Mesenchymal stem cell (in vitro differentiated cells and primary cell): ENCODE measurements around the gene CEP112.

ENCODE experiments used
- DNase-seq: peaks from one replicate; pipeline ENCODE4 v3.0.0-alpha.2; 2013
- H2AFZ ChIP-seq: one replicate; pipeline ENCODE4 v1.6.1; 2013; ENCODE audit warnings: low read depth, mild to moderate bottlenecking, control low read depth, inconsistent platforms, low read length, moderate library complexity
- H2AK5ac ChIP-seq: 2 replicates; pipeline ENCODE4 v1.6.1; 2013; ENCODE audit warnings: low read length, moderate library complexity, mild to moderate bottlenecking, inconsistent platforms; ENCODE audit not compliant: severe bottlenecking
- H2BK120ac ChIP-seq: one replicate; pipeline ENCODE4 v1.6.1; 2013; ENCODE audit warnings: low read depth, mild to moderate bottlenecking, inconsistent platforms, low read length, moderate library complexity
- H2BK12ac ChIP-seq, 2 experiments: one replicate each; pipeline ENCODE4 v1.6.1; 2013; ENCODE audit warnings: inconsistent platforms in 2 of 2, low read length in 2 of 2, mild to moderate bottlenecking in 2 of 2, moderate library complexity in 2 of 2, control low read depth in 1 of 2
- H2BK15ac ChIP-seq: one replicate; pipeline ENCODE4 v1.6.1; 2013; ENCODE audit warnings: mild to moderate bottlenecking, low read depth, inconsistent platforms; ENCODE audit not compliant: poor library complexity, severe bottlenecking
- H2BK5ac ChIP-seq: 2 replicates; pipeline ENCODE4 v1.6.1; 2013; ENCODE audit warnings: low read depth, mild to moderate bottlenecking, low read length, control low read depth, inconsistent platforms; ENCODE audit not compliant: poor library complexity, severe bottlenecking
- H3K14ac ChIP-seq, 2 experiments: one replicate each; pipeline ENCODE4 v1.6.1; 2013; ENCODE audit warnings: inconsistent platforms in 2 of 2, low read length in 2 of 2, control low read depth in 1 of 2, mild to moderate bottlenecking in 1 of 2, moderate library complexity in 1 of 2
- H3K18ac ChIP-seq, 2 experiments: one replicate each; pipeline ENCODE4 v1.6.1; 2013; ENCODE audit warnings: inconsistent platforms in 2 of 2, low read length in 2 of 2, control low read depth in 1 of 2, low read depth in 1 of 2, mild to moderate bottlenecking in 1 of 2
- H3K23ac ChIP-seq, 2 experiments: one replicate each; pipeline ENCODE4 v1.6.1; 2013; ENCODE audit warnings: inconsistent platforms in 2 of 2, low read length in 2 of 2, mild to moderate bottlenecking in 2 of 2, moderate library complexity in 2 of 2, control low read depth in 1 of 2
- H3K27ac ChIP-seq: 2 replicates; pipeline ENCODE4 v1.5.1; 2013; ENCODE audit warnings: mild to moderate bottlenecking, moderate library complexity, low read length, control low read depth, inconsistent platforms; ENCODE audit not compliant: poor library complexity, severe bottlenecking
- H3K27me3 ChIP-seq, 2 experiments: 2 replicates each; pipeline versions ENCODE4 v1.6.1 to v1.7.0; 2013; ENCODE audit warnings: low read length in 2 of 2, mild to moderate bottlenecking in 2 of 2, moderate library complexity in 2 of 2, control low read depth in 1 of 2, inconsistent platforms in 1 of 2; ENCODE audit not compliant: control insufficient read depth in 1 of 2, insufficient read depth in 1 of 2
- H3K36me3 ChIP-seq, 2 experiments: 2 replicates each; pipeline versions ENCODE4 v1.6.1 to v1.7.0; 2013; ENCODE audit warnings: low read length in 2 of 2, control low read depth in 1 of 2, inconsistent platforms in 1 of 2, low read depth in 1 of 2, mild to moderate bottlenecking in 1 of 2; ENCODE audit not compliant: insufficient read depth in 2 of 2, control insufficient read depth in 1 of 2
- H3K4ac ChIP-seq, 2 experiments: one replicate each; pipeline ENCODE4 v1.6.1; 2013; ENCODE audit warnings: inconsistent platforms in 2 of 2, low read length in 2 of 2, mild to moderate bottlenecking in 2 of 2, moderate library complexity in 2 of 2, control low read depth in 1 of 2, low read depth in 1 of 2
- H3K4me1 ChIP-seq: 2 replicates; pipeline ENCODE4 v1.6.1; 2013; ENCODE audit warnings: low read depth, low read length, control low read depth; ENCODE audit not compliant: control insufficient read depth, insufficient read depth
- H3K4me2 ChIP-seq: 2 replicates; pipeline ENCODE4 v1.6.1; 2013; ENCODE audit warnings: low read length, mild to moderate bottlenecking, inconsistent platforms; ENCODE audit not compliant: poor library complexity, severe bottlenecking
- H3K4me3 ChIP-seq, 2 experiments: 2 replicates each; pipeline versions ENCODE4 v1.5.1 to v1.7.0; 2013; ENCODE audit warnings: low read length in 2 of 2, mild to moderate bottlenecking in 2 of 2, control low read depth in 1 of 2, low read depth in 1 of 2; ENCODE audit not compliant: insufficient read depth in 1 of 2
- H3K79me1 ChIP-seq: replicated peaks from 2 replicates; pipeline ENCODE4 v1.6.1; 2013; ENCODE audit warnings: mild to moderate bottlenecking, control low read depth, low read length, inconsistent platforms; ENCODE audit not compliant: poor library complexity, severe bottlenecking
- H3K9ac ChIP-seq: 2 replicates; pipeline ENCODE4 v1.7.0; 2013; ENCODE audit warnings: mild to moderate bottlenecking, low read length, moderate library complexity
- H3K9me3 ChIP-seq: 2 replicates; pipeline ENCODE4 v1.7.0; 2013; ENCODE audit warnings: mild to moderate bottlenecking, low read length; ENCODE audit not compliant: control insufficient read depth
- H4K8ac ChIP-seq: one replicate; pipeline ENCODE4 v1.6.1; 2013; ENCODE audit warnings: inconsistent platforms, mild to moderate bottlenecking, low read length, moderate library complexity
- H4K91ac ChIP-seq: one replicate; pipeline ENCODE4 v1.6.1; 2013; ENCODE audit warnings: mild to moderate bottlenecking, low read length, inconsistent platforms
- WGBS: methylation state at CpG from one replicate; pipeline ENCODE4 v1.1.7; 2013; ENCODE audit warnings: mixed read lengths; 5-methylcytosine and 5-hydroxymethylcytosine counted together

The CEP112 gene

GRCh38 chr17:65820306-65820705, 371.6 kb downstream of the CEP112 start:
- no peak overlapping the region for H3K27ac ChIP-seq
- no peak overlapping the region for H3K4me3 ChIP-seq
- H4K8ac ChIP-seq = no peak overlapping the region
- no peak overlapping the region for H3K18ac ChIP-seq
- H2BK5ac ChIP-seq = no peak overlapping the region
- H3K14ac ChIP-seq = no peak overlapping the region
- no peaks in the 10 kb centered on the region for H3K79me1 ChIP-seq
- H3K4me1 ChIP-seq = no peaks in the 10 kb centered on the region
- no peak overlapping the region for H2AK5ac ChIP-seq
- no peak overlapping the region for H3K23ac ChIP-seq
- H3K4ac ChIP-seq = no peak overlapping the region
- H3K9me3 ChIP-seq = no peaks in the 10 kb centered on the region
- no peak overlapping the region for H2AFZ ChIP-seq
- H2BK15ac ChIP-seq = no peak overlapping the region
- H3K36me3 ChIP-seq = no peaks in the 10 kb centered on the region
- no peak overlapping the region for H3K9ac ChIP-seq
- DNase-seq = no peak
- H2BK12ac ChIP-seq = no peak overlapping the region
- H4K91ac ChIP-seq = no peak overlapping the region
- no CpG with 5 or more reads among the region's 1 CpG for WGBS
- H2BK120ac ChIP-seq = no peak overlapping the region
- H3K4me2 ChIP-seq = no peak overlapping the region
- H3K27me3 ChIP-seq = no peaks in the 10 kb centered on the region

GRCh38 chr17:65819810-65820209, 372.1 kb downstream of the CEP112 start:
- Histone ChIP-seq H3K9ac (no peak overlapping the region), H3K4me1 (no peaks in the 10 kb centered on the region), H3K36me3 (no peaks in the 10 kb centered on the region), H3K4me2 (no peak overlapping the region), H3K14ac (no peak overlapping the region), H4K8ac (no peak overlapping the region), H3K27me3 (no peaks in the 10 kb centered on the region), H4K91ac (no peak overlapping the region), H3K4ac (no peak overlapping the region), H2AK5ac (no peak overlapping the region), H3K79me1 (no peaks in the 10 kb centered on the region), H2AFZ (no peak overlapping the region), H3K27ac (no peak overlapping the region), H3K23ac (no peak overlapping the region), H2BK5ac (no peak overlapping the region), H3K9me3 (no peaks in the 10 kb centered on the region), H2BK120ac (no peak overlapping the region), H2BK15ac (no peak overlapping the region), H3K4me3 (no peak overlapping the region), H2BK12ac (no peak overlapping the region), H3K18ac (no peak overlapping the region)
- DNase-seq = no peak
- 31% methylated on average over 3 of the region's 3 CpGs for WGBS

GRCh38 chr17:65817951-65818350, 374.0 kb downstream of the CEP112 start:
- H2BK120ac ChIP-seq = no peak overlapping the region
- no peak overlapping the region for H2BK12ac ChIP-seq
- no peaks in the 10 kb centered on the region for H3K27me3 ChIP-seq
- no peak overlapping the region for H2BK15ac ChIP-seq
- no peak overlapping the region for H4K8ac ChIP-seq
- H4K91ac ChIP-seq = no peak overlapping the region
- H3K9ac ChIP-seq = no peak overlapping the region
- no peak overlapping the region for H3K4me3 ChIP-seq
- H3K27ac ChIP-seq = no peak overlapping the region
- 99% methylated on average over 4 of the region's 4 CpGs for WGBS
- H3K36me3 ChIP-seq = no peaks in the 10 kb centered on the region
- no peaks in the 10 kb centered on the region for H3K9me3 ChIP-seq
- H3K4me2 ChIP-seq = no peak overlapping the region
- no peak overlapping the region for H3K14ac ChIP-seq
- H3K23ac ChIP-seq = no peak overlapping the region
- H3K79me1 ChIP-seq = no peaks in the 10 kb centered on the region
- H3K4ac ChIP-seq = no peak overlapping the region
- H3K4me1 ChIP-seq = no peaks in the 10 kb centered on the region
- H2AK5ac ChIP-seq = no peak overlapping the region
- no peak overlapping the region for H2AFZ ChIP-seq
- H3K18ac ChIP-seq = no peak overlapping the region
- no peak for DNase-seq
- no peak overlapping the region for H2BK5ac ChIP-seq

- no peak for DNase-seq
- H3K4me2 ChIP-seq = no peak overlapping the region
- WGBS = no CpG with 5 or more reads among the region's 1 CpG
Observed at GRCh38 chr17:65814418-65814817, 377.5 kb downstream of the CEP112 start.

More at GRCh38 chr17:65814418-65814817, 377.5 kb downstream of the CEP112 start:
- no peak overlapping the region for H3K4ac ChIP-seq
- H3K9me3 ChIP-seq = peaks cover 5% of the 10 kb centered on the region
- H2BK120ac ChIP-seq = no peak overlapping the region
- no peak overlapping the region for H3K18ac ChIP-seq
- no peak overlapping the region for H3K9ac ChIP-seq
- H4K91ac ChIP-seq = no peak overlapping the region
- no peak overlapping the region for H2AK5ac ChIP-seq
- H2BK5ac ChIP-seq = no peak overlapping the region
- H3K79me1 ChIP-seq = no peaks in the 10 kb centered on the region
- H4K8ac ChIP-seq = no peak overlapping the region
- no peaks in the 10 kb centered on the region for H3K36me3 ChIP-seq
- H2AFZ ChIP-seq = no peak overlapping the region
- no peak overlapping the region for H3K23ac ChIP-seq
- H3K27me3 ChIP-seq = no peaks in the 10 kb centered on the region
- H2BK15ac ChIP-seq = no peak overlapping the region
- no peak overlapping the region for H3K14ac ChIP-seq
- no peak overlapping the region for H3K27ac ChIP-seq
- H2BK12ac ChIP-seq = no peak overlapping the region
- no peaks in the 10 kb centered on the region for H3K4me1 ChIP-seq
- no peak overlapping the region for H3K4me3 ChIP-seq
